Transverse colon (tissue), 4 donors: Measurements from ENCODE around the gene PXK.

ENCODE experiments used
- POLR2A ChIP-seq: fragments of 450-650 bp; IDR thresholded peaks from one replicate; pipeline ENCODE4 v1.6.1; 2016; ENCODE audit warnings: antibody characterized with exemption, mild to moderate bottlenecking, moderate library complexity
- POLR2AphosphoS5 ChIP-seq, 3 donors: sonication (generic); formaldehyde crosslinking; IDR thresholded peaks; one replicate each; pipeline ENCODE4 v1.6.1; 2016; ENCODE audit warnings: antibody characterized with exemption in 3 of 3
- TF ChIP-seq, protein P1 (sequence below), 5 experiments: fragments of 200-600 bp in 3 of 5; fragments of 450-650 bp in 2 of 5; sonication (generic) in 3 of 5; IDR thresholded peaks; 1 replicate in 2 of 5; 2 replicates in 3 of 5; pipeline ENCODE4 v1.5.1; 2016 to 2017; ENCODE audit warnings: antibody characterized with exemption in 5 of 5, inconsistent platforms in 3 of 5, mild to moderate bottlenecking in 2 of 5, moderate library complexity in 1 of 5

DNA sequence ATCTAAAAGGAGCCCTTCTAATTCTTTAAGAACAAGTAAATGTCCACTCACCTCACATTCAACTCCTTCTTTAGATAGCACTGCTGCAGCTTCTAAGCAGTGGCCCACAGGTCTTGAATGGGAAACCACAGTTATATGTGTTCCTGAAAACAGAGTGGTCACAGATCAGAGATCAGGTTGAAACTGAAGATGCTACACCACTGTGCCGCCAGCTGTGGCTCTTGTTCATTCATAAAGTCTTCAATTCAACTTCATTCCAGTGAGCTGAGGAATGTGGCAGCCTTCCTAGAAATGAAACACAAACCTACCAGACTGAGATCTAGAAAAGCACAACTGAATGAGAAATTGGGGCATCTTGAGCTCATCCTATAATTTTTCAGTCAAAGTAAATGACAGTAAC is 97.0 kb downstream of the PXK start:
- TF ChIP-seq POLR2AphosphoS5 (IDR thresholded peaks at IDR 0.05) (no peak), POLR2A (no peak)
- TF ChIP-seq, protein P1, sequence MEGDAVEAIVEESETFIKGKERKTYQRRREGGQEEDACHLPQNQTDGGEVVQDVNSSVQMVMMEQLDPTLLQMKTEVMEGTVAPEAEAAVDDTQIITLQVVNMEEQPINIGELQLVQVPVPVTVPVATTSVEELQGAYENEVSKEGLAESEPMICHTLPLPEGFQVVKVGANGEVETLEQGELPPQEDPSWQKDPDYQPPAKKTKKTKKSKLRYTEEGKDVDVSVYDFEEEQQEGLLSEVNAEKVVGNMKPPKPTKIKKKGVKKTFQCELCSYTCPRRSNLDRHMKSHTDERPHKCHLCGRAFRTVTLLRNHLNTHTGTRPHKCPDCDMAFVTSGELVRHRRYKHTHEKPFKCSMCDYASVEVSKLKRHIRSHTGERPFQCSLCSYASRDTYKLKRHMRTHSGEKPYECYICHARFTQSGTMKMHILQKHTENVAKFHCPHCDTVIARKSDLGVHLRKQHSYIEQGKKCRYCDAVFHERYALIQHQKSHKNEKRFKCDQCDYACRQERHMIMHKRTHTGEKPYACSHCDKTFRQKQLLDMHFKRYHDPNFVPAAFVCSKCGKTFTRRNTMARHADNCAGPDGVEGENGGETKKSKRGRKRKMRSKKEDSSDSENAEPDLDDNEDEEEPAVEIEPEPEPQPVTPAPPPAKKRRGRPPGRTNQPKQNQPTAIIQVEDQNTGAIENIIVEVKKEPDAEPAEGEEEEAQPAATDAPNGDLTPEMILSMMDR (IDR thresholded peaks at IDR 0.05) = no peak
